GM23338 (cell line): Measurements from ENCODE around the gene EVA1B. TPM values are rescaled to one million over a fixed set of nuclear protein-coding genes. Genes with fewer than 3 reads are reported as not detected.

Experiments
- ATAC-seq: fragments of 200-7000 bp; cut with Tn5 transposase; 3 replicates; pipeline ENCODE4 v1.9.1; 2020
- DNase-seq: peaks from one replicate; pipeline ENCODE4 v3.0.0-alpha.2; 2015; ENCODE audit warnings: low spot score
- H2AFZ ChIP-seq: fragments of 200-600 bp; sonication (generic); 2 replicates; pipeline ENCODE4 v1.8.0; 2016; ENCODE audit warnings: antibody characterized with exemption, mild to moderate bottlenecking, moderate library complexity
- H3F3A ChIP-seq: fragments of 200-600 bp; sonication (generic); replicated peaks from 2 replicates; pipeline ENCODE4 v1.8.0; 2017; ENCODE audit warnings: antibody characterized with exemption, mixed run types, low read depth
- H3K27ac ChIP-seq: fragments of 200-600 bp; sonication (generic); 2 replicates; pipeline ENCODE4 v1.6.1; 2016; ENCODE audit warnings: low read depth
- H3K27me3 ChIP-seq: fragments of 200-600 bp; sonication (generic); 2 replicates; pipeline ENCODE4 v1.8.0; 2016; ENCODE audit warnings: mild to moderate bottlenecking, mixed run types, moderate library complexity; ENCODE audit not compliant: insufficient read depth
- H3K36me3 ChIP-seq: fragments of 200-600 bp; sonication (generic); 2 replicates; pipeline ENCODE4 v1.8.0; 2016; ENCODE audit warnings: mild to moderate bottlenecking; ENCODE audit not compliant: insufficient read depth
- H3K4me1 ChIP-seq: fragments of 200-600 bp; sonication (generic); 2 replicates; pipeline ENCODE4 v1.8.0; 2016; ENCODE audit warnings: mild to moderate bottlenecking, moderate library complexity; ENCODE audit not compliant: insufficient read depth
- H3K4me2 ChIP-seq: fragments of 200-600 bp; sonication (generic); 2 replicates; pipeline ENCODE4 v1.7.1; 2017; ENCODE audit warnings: mixed run types
- H3K4me3 ChIP-seq: fragments of 200-600 bp; sonication (generic); 2 replicates; pipeline ENCODE4 v1.6.1; 2016; ENCODE audit warnings: mixed run types
- H3K79me2 ChIP-seq: fragments of 200-600 bp; sonication (generic); replicated peaks from 2 replicates; pipeline ENCODE4 v1.8.0; 2017; ENCODE audit warnings: mild to moderate bottlenecking; ENCODE audit not compliant: insufficient read depth
- H3K9me2 ChIP-seq: fragments of 200-600 bp; sonication (generic); 2 replicates; pipeline ENCODE4 v1.8.0; 2017; ENCODE audit not compliant: insufficient read depth
- H4K20me1 ChIP-seq: fragments of 200-600 bp; sonication (generic); replicated peaks from 2 replicates; pipeline ENCODE4 v1.8.0; 2017; ENCODE audit warnings: mild to moderate bottlenecking; ENCODE audit not compliant: insufficient read depth
- H3K27ac Mint-ChIP-seq: 2 replicates; pipeline ENCODE4 v1.8.0; 2020; ENCODE audit warnings: inconsistent platforms, mild to moderate bottlenecking, moderate library complexity, mixed read lengths
- H3K27me3 Mint-ChIP-seq: 3 replicates; pipeline ENCODE4 v1.8.0; 2022; ENCODE audit warnings: low read depth, mild to moderate bottlenecking, moderate library complexity, mixed read lengths, inconsistent platforms; ENCODE audit not compliant: insufficient read depth, poor library complexity
- H3K36me3 Mint-ChIP-seq: 3 replicates; pipeline ENCODE4 v1.8.0; 2021; ENCODE audit warnings: low read depth, mild to moderate bottlenecking, inconsistent platforms, moderate library complexity, mixed read lengths
- H3K4me1 Mint-ChIP-seq: 3 replicates; pipeline ENCODE4 v1.8.0; 2020; ENCODE audit warnings: mild to moderate bottlenecking, inconsistent platforms, mixed read lengths
- H3K4me3 Mint-ChIP-seq: 3 replicates; pipeline ENCODE4 v1.8.0; 2021; ENCODE audit warnings: moderate library complexity, mild to moderate bottlenecking, inconsistent platforms, mixed read lengths
- H3K9me3 Mint-ChIP-seq: 3 replicates; pipeline ENCODE4 v1.8.0; 2020; ENCODE audit warnings: moderate library complexity, mild to moderate bottlenecking, inconsistent platforms, mixed read lengths
- CREB1 ChIP-seq: fragments of 250-450 bp; sonication (Bioruptor Pico); IDR thresholded peaks from 2 replicates; pipeline ENCODE4 v1.5.0; 2020; ENCODE audit warnings: low read depth, mild to moderate bottlenecking, moderate library complexity
- CTCF ChIP-seq, 2 experiments: fragments of 200-600 bp in 1 of 2; sonication (generic) in 1 of 2; conservative IDR thresholded peaks; 2 replicates each; pipeline versions ENCODE4 v1.5.1 to v1.6.1; 2016 to 2017; ENCODE audit warnings: antibody characterized with exemption in 2 of 2, low read depth in 2 of 2, mild to moderate bottlenecking in 2 of 2, moderate library complexity in 1 of 2
- ETS1 ChIP-seq: IDR thresholded peaks from 2 replicates; pipeline ENCODE4 v1.6.1; 2016; ENCODE audit warnings: antibody characterized with exemption
- EZH2 ChIP-seq: fragments of 200-600 bp; sonication (generic); IDR thresholded peaks from one replicate; pipeline ENCODE4 v1.8.0; 2017; ENCODE audit warnings: antibody characterized with exemption, mild to moderate bottlenecking, low read depth; ENCODE audit not compliant: unreplicated experiment
- EZH2phosphoT487 ChIP-seq: fragments of 200-600 bp; sonication (generic); IDR thresholded peaks from one replicate; pipeline ENCODE4 v1.8.1; 2018; ENCODE audit warnings: antibody characterized with exemption; ENCODE audit not compliant: unreplicated experiment
- JUNB ChIP-seq: IDR thresholded peaks from one replicate; pipeline ENCODE4 v1.6.1; 2016; ENCODE audit warnings: antibody characterized with exemption; ENCODE audit not compliant: unreplicated experiment
- NANOG ChIP-seq: IDR thresholded peaks from 2 replicates; pipeline ENCODE4 v1.6.1; 2016; ENCODE audit warnings: antibody characterized with exemption, borderline replicate concordance
- POLR2AphosphoS5 ChIP-seq: IDR thresholded peaks from 2 replicates; pipeline ENCODE4 v1.6.1; 2016; ENCODE audit warnings: antibody characterized with exemption, low read depth
- REST ChIP-seq: IDR thresholded peaks from one replicate; pipeline ENCODE4 v1.6.1; 2018; ENCODE audit warnings: antibody characterized with exemption; ENCODE audit not compliant: unreplicated experiment
- STAT1 ChIP-seq: IDR thresholded peaks from one replicate; pipeline ENCODE4 v1.6.1; 2016; ENCODE audit warnings: antibody characterized with exemption; ENCODE audit not compliant: unreplicated experiment
- ZNF114 ChIP-seq: fragments of 250-450 bp; sonication (Bioruptor Pico); IDR thresholded peaks from 2 replicates; pipeline ENCODE4 v1.5.0; 2020; ENCODE audit warnings: mild to moderate bottlenecking, moderate library complexity
- ZNF331 ChIP-seq: fragments of 250-450 bp; sonication (Bioruptor Pico); IDR thresholded peaks from 2 replicates; pipeline ENCODE4 v1.5.0; 2020; ENCODE audit warnings: low read depth, mild to moderate bottlenecking, moderate library complexity
- ZNF462 ChIP-seq: fragments of 250-450 bp; sonication (Bioruptor Pico); IDR thresholded peaks from 2 replicates; pipeline ENCODE4 v1.5.0; 2020; ENCODE audit warnings: mild to moderate bottlenecking, moderate library complexity
- polyA plus RNA-seq: library from polyadenylated mRNA; unstranded; fragments of >200 nt; fragmentation: Nextera tagmentation; extraction: Ambion mirVana; gene quantifications from 2 replicates; pipeline ENCODE4 v1.2.1, GENCODE V29; 2016
- total RNA-seq: library from RNA; depleted of rRNA; stranded (reverse); fragments of >200 nt; shearing (Covaris generic); gene quantifications from 2 replicates; pipeline ENCODE4 v1.2.3, GENCODE V29; 2014

EVA1B gene
- total and polyA plus RNA-seq, 2 experiments from 2014 or later = 9.2 to 27.3 TPM

GRCh38 chr1:36328713-36329112, 5.3 kb upstream of the EVA1B start:
- Mint-ChIP-seq H3K36me3 (peaks cover 3% of the 10 kb centered on the region), H3K9me3 (no peaks in the 10 kb centered on the region), H3K4me3 (no peak overlapping the region), H3K27ac (no peak overlapping the region), H3K27me3 (peaks cover 17% of the 10 kb centered on the region), H3K4me1 (peaks cover 14% of the 10 kb centered on the region)
- ATAC-seq (no peak), DNase-seq (no peak)
- Histone ChIP-seq H3K4me2 (no peak overlapping the region), H3K4me3 (no peak overlapping the region), H3K27ac (no peak overlapping the region), H2AFZ (no peak overlapping the region), H3K4me1 (peaks cover 18% of the 10 kb centered on the region), H3F3A (peaks cover 11% of the 10 kb centered on the region; the same call in 1 of the 2 replicates), H3K79me2 (no peaks in the 10 kb centered on the region), H3K9me2 (peaks cover 7% of the 10 kb centered on the region; the same call in 1 of the 2 replicates), H3K36me3 (no peaks in the 10 kb centered on the region), H3K27me3 (peaks cover 16% of the 10 kb centered on the region), H4K20me1 (no peaks in the 10 kb centered on the region)
- TF ChIP-seq STAT1 = no peak
- no peak for TF ChIP-seq ZNF462
- no peak for TF ChIP-seq JUNB
- TF ChIP-seq EZH2phosphoT487 = no peak
- no peak for TF ChIP-seq EZH2
- TF ChIP-seq ZNF331 = no peak
- no peak for TF ChIP-seq POLR2AphosphoS5
- TF ChIP-seq ETS1 = no peak
- no peak for TF ChIP-seq NANOG
- TF ChIP-seq CTCF (conservative IDR thresholded peaks at IDR 0.05; ENCODE audit: low read depth in 2 of 2) = no peak
- no peak for TF ChIP-seq ZNF114 (CRISPR knock-in tag)
- no peak for TF ChIP-seq CREB1 (CRISPR knock-in tag)
- TF ChIP-seq REST = no peak
